H1 (cell line): ENCODE results near the gene ACTA2. TPM values are rescaled to one million over a fixed set of nuclear protein-coding genes. Genes with fewer than 3 reads are reported as not detected.

ENCODE experiments used
- CTCF ChIA-PET: fragments of 300-600 bp; sonication (Branson Sonifier 250); formaldehyde crosslinking; loops from one replicate; lab custom pipeline; 2021; ENCODE audit not compliant: partially characterized antibody; lab: Charles Lee
- POLR2A ChIA-PET: fragments of 300-600 bp; sonication (Branson Sonifier 250); formaldehyde crosslinking; loops from one replicate; lab custom pipeline; 2021; ENCODE audit warnings: inconsistent platforms; ENCODE audit not compliant: partially characterized antibody; lab: Charles Lee
- DNase-seq, 2 experiments: peaks; one replicate each; pipeline versions ENCODE4 v3.0.0 to v3.0.0-alpha.2; 2010 to 2022; ENCODE audit warnings: low spot score in 2 of 2, low read depth in 1 of 2, mixed read lengths in 1 of 2
- FAIRE-seq: peaks from 2 replicates; lab custom pipeline; 2011; peaks lifted over from hg19 to GRCh38; lab: Jason Lieb, UNC
- H2AFZ ChIP-seq: 2 replicates; pipeline ENCODE4 v1.8.1; 2012; ENCODE audit warnings: low read length, inconsistent platforms
- H2AK5ac ChIP-seq: 2 replicates; pipeline ENCODE4 v1.6.1; 2013; ENCODE audit warnings: low read depth, low read length
- H2BK120ac ChIP-seq: replicated peaks from 2 replicates; pipeline ENCODE3; 2013; ENCODE audit warnings: low read depth, low read length, inconsistent platforms
- H2BK12ac ChIP-seq: 2 replicates; pipeline ENCODE4 v1.6.1; 2013; ENCODE audit warnings: low read depth, low read length
- H2BK15ac ChIP-seq: 2 replicates; pipeline ENCODE4 v1.6.1; 2013; ENCODE audit warnings: low read length
- H2BK20ac ChIP-seq: 2 replicates; pipeline ENCODE4 v1.6.1; 2013; ENCODE audit warnings: low read length
- H2BK5ac ChIP-seq: 2 replicates; pipeline ENCODE4 v1.6.1; 2013; ENCODE audit warnings: low read depth, low read length
- H3K14ac ChIP-seq: 2 replicates; pipeline ENCODE4 v1.6.1; 2013; ENCODE audit warnings: inconsistent platforms; ENCODE audit not compliant: insufficient read length
- H3K18ac ChIP-seq: 2 replicates; pipeline ENCODE4 v1.6.1; 2013; ENCODE audit warnings: low read length; ENCODE audit errors: extremely low read depth
- H3K23ac ChIP-seq: 2 replicates; pipeline ENCODE4 v1.6.1; 2013; ENCODE audit warnings: inconsistent platforms; ENCODE audit not compliant: insufficient read length
- H3K23me2 ChIP-seq: 2 replicates; pipeline ENCODE4 v1.6.1; 2013; ENCODE audit warnings: low read depth, low read length
- H3K27ac ChIP-seq: 2 replicates; pipeline ENCODE4 v1.6.1; 2011; ENCODE audit warnings: low read depth, low read length, inconsistent platforms
- H3K27me3 ChIP-seq, 4 experiments: replicated peaks in 1 of 4; 1 replicate in 1 of 4; 2 replicates in 3 of 4; pipeline versions ENCODE4 v1.6.1 to v1.8.1; 2011 to 2013; ENCODE audit warnings: low read length in 3 of 4, mild to moderate bottlenecking in 3 of 4, inconsistent platforms in 2 of 4, mixed read lengths in 2 of 4, moderate library complexity in 1 of 4; ENCODE audit not compliant: control insufficient read depth in 3 of 4, insufficient read depth in 3 of 4; ENCODE audit errors: extremely low read depth in 1 of 4
- H3K36me3 ChIP-seq, 4 experiments: 2 replicates each; pipeline versions ENCODE4 v1.6.1 to v1.8.1; 2011 to 2013; ENCODE audit warnings: mild to moderate bottlenecking in 4 of 4, low read length in 3 of 4, moderate library complexity in 2 of 4, control low read depth in 1 of 4, inconsistent platforms in 1 of 4; ENCODE audit not compliant: insufficient read depth in 4 of 4, control insufficient read depth in 2 of 4
- H3K4ac ChIP-seq: replicated peaks from 2 replicates; pipeline ENCODE3; 2013; ENCODE audit warnings: low read length, low read depth, mixed read lengths, inconsistent platforms; ENCODE audit not compliant: insufficient read length
- H3K4me1 ChIP-seq, 4 experiments: replicated peaks in 1 of 4; 1 replicate in 1 of 4; 2 replicates in 3 of 4; pipeline versions ENCODE4 v1.6.1 to v1.8.1; 2011 to 2013; ENCODE audit warnings: low read length in 3 of 4, inconsistent platforms in 2 of 4, mixed read lengths in 1 of 4; ENCODE audit not compliant: insufficient read depth in 4 of 4, control insufficient read depth in 3 of 4
- H3K4me2 ChIP-seq, 2 experiments: 2 replicates each; pipeline versions ENCODE4 v1.6.1 to v1.8.1; 2011 to 2013; ENCODE audit warnings: low read depth in 2 of 2, low read length in 2 of 2, control low read depth in 1 of 2, inconsistent platforms in 1 of 2, mild to moderate bottlenecking in 1 of 2; ENCODE audit not compliant: insufficient read depth in 1 of 2
- H3K4me3 ChIP-seq, 4 experiments: fragments of 200-600, 300-600 bp in 1 of 4; sonication (generic), shearing (Covaris generic), sonication (Bioruptor Twin) in 1 of 4; 2 replicates each; pipeline versions ENCODE4 v1.5.1 to v1.8.1; 2011 to 2016; ENCODE audit warnings: low read length in 4 of 4, low read depth in 3 of 4, control low read depth in 2 of 4, inconsistent platforms in 2 of 4, mild to moderate bottlenecking in 2 of 4, mixed read lengths in 1 of 4, moderate library complexity in 1 of 4; ENCODE audit not compliant: insufficient read depth in 2 of 4; ENCODE audit errors: extremely low read depth in 1 of 4
- H3K56ac ChIP-seq: replicated peaks from 2 replicates; pipeline ENCODE3; 2013; ENCODE audit warnings: low read depth, mild to moderate bottlenecking, mixed read lengths, low read length, inconsistent platforms; ENCODE audit not compliant: insufficient read length
- H3K79me1 ChIP-seq: 2 replicates; pipeline ENCODE4 v1.6.1; 2013; ENCODE audit warnings: low read depth, low read length, control low read depth
- H3K79me2 ChIP-seq, 2 experiments: 2 replicates each; pipeline versions ENCODE4 v1.6.1 to v1.8.1; 2012 to 2013; ENCODE audit warnings: low read length in 2 of 2, mild to moderate bottlenecking in 2 of 2, inconsistent platforms in 1 of 2; ENCODE audit not compliant: insufficient read depth in 2 of 2, control insufficient read depth in 1 of 2
- H3K9ac ChIP-seq, 4 experiments: replicated peaks in 1 of 4; 1 replicate in 1 of 4; 2 replicates in 3 of 4; pipeline versions ENCODE4 v1.6.1 to v1.8.1; 2011 to 2013; ENCODE audit warnings: low read depth in 3 of 4, low read length in 3 of 4, control low read depth in 2 of 4, mild to moderate bottlenecking in 2 of 4, moderate library complexity in 2 of 4, inconsistent platforms in 1 of 4; ENCODE audit errors: extremely low read depth in 1 of 4
- H3K9me3 ChIP-seq, 2 experiments: 2 replicates each; pipeline versions ENCODE4 v1.6.1 to v1.8.1; 2012 to 2013; ENCODE audit warnings: mild to moderate bottlenecking in 2 of 2, moderate library complexity in 2 of 2, control low read depth in 1 of 2, inconsistent platforms in 1 of 2, low read depth in 1 of 2, low read length in 1 of 2, mixed read lengths in 1 of 2; ENCODE audit not compliant: insufficient read depth in 2 of 2
- H4K20me1 ChIP-seq, 2 experiments: replicated peaks in 1 of 2; 2 replicates each; pipeline versions ENCODE3 to v1.8.1; 2011 to 2013; ENCODE audit warnings: inconsistent platforms in 2 of 2, low read length in 2 of 2, mild to moderate bottlenecking in 1 of 2; ENCODE audit not compliant: insufficient read depth in 2 of 2, control insufficient read depth in 1 of 2
- H4K5ac ChIP-seq: 2 replicates; pipeline ENCODE4 v1.6.1; 2013; ENCODE audit warnings: low read length, low read depth, mixed read lengths, inconsistent platforms; ENCODE audit not compliant: insufficient read length
- H4K8ac ChIP-seq: 2 replicates; pipeline ENCODE4 v1.8.0; 2013; ENCODE audit warnings: mild to moderate bottlenecking, moderate library complexity, low read length, inconsistent platforms; ENCODE audit not compliant: insufficient read depth; ENCODE audit errors: extremely low read depth
- H4K91ac ChIP-seq: replicated peaks from 2 replicates; pipeline ENCODE3; 2013; ENCODE audit warnings: low read length, mixed read lengths, inconsistent platforms; ENCODE audit not compliant: insufficient read length
- BACH1 ChIP-seq: IDR thresholded peaks from 2 replicates; pipeline ENCODE4 v1.6.1; 2012; ENCODE audit warnings: low read length, improper control_type of control experiment
- CREB1 ChIP-seq: IDR thresholded peaks from 2 replicates; pipeline ENCODE4 v1.6.1; 2012; ENCODE audit warnings: inconsistent platforms
- FOSL1 ChIP-seq: IDR thresholded peaks from 2 replicates; pipeline ENCODE4 v1.6.1; 2011; ENCODE audit warnings: mild to moderate bottlenecking, low read depth, low read length, moderate library complexity; ENCODE audit not compliant: insufficient read depth
- JUND ChIP-seq: IDR thresholded peaks from 2 replicates; pipeline ENCODE4 v1.6.1; 2011; ENCODE audit warnings: mild to moderate bottlenecking, improper control_type of control experiment, low read length
- MAFK ChIP-seq: IDR thresholded peaks from 2 replicates; pipeline ENCODE4 v1.6.1; 2012; ENCODE audit warnings: low read depth, mild to moderate bottlenecking, improper control_type of control experiment, low read length
- PHF8 ChIP-seq: fragments of 200-600 bp; sonication (generic); conservative IDR thresholded peaks from 2 replicates; pipeline ENCODE4 v1.7.1; 2012; ENCODE audit warnings: low read depth, mild to moderate bottlenecking, inconsistent platforms, low read length, moderate library complexity
- RFX5 ChIP-seq: IDR thresholded peaks from 2 replicates; pipeline ENCODE4 v1.6.1; 2011; ENCODE audit warnings: low read depth, low read length, improper control_type of control experiment, borderline replicate concordance
- RNF2 ChIP-seq: fragments of 200-900, 300-1000 bp; sonication (generic); IDR thresholded peaks from 2 replicates; pipeline ENCODE4 v1.7.1; 2016; ENCODE audit warnings: borderline replicate concordance, low read depth, mild to moderate bottlenecking, antibody characterized with exemption, low read length; ENCODE audit not compliant: poor library complexity, severe bottlenecking; ENCODE audit errors: missing control alignments
- SIX5 ChIP-seq: IDR thresholded peaks from 2 replicates; pipeline ENCODE4 v1.6.1; 2011; ENCODE audit warnings: mild to moderate bottlenecking, low read depth, low read length
- SP4 ChIP-seq: IDR thresholded peaks from 2 replicates; pipeline ENCODE4 v1.6.1; 2012; ENCODE audit warnings: low read length, inconsistent platforms
- SUZ12 ChIP-seq: fragments of 200-600 bp; sonication (generic); IDR thresholded peaks from 2 replicates; pipeline ENCODE4 v1.6.1; 2012; ENCODE audit warnings: mild to moderate bottlenecking, inconsistent platforms, low read length, moderate library complexity, mixed read lengths
- TEAD4 ChIP-seq: IDR thresholded peaks from 2 replicates; pipeline ENCODE4 v1.6.1; 2012; ENCODE audit warnings: low read depth, low read length, inconsistent platforms, mixed read lengths
- USF2 ChIP-seq: IDR thresholded peaks from 2 replicates; pipeline ENCODE4 v1.6.1; 2011; ENCODE audit warnings: low read length, improper control_type of control experiment
- WGBS, 2 experiments: shearing (Covaris generic) in 1 of 2; methylation state at CpG; one replicate each; pipeline versions ENCODE4 v1.1.6 to v1.1.7; 2013 to 2015; ENCODE audit warnings: low lambda C conversion rate in 2 of 2, mixed read lengths in 2 of 2, inconsistent platforms in 1 of 2, low coverage in 1 of 2, missing lambda C conversion rate in 1 of 2; ENCODE audit not compliant: insufficient replicate concordance in 2 of 2, insufficient coverage in 1 of 2, insufficient read length in 1 of 2; ENCODE audit errors: extremely low coverage in 1 of 2, missing lambda C conversion rate in 1 of 2; 5-methylcytosine and 5-hydroxymethylcytosine counted together
- polyA plus RNA-seq, 7 experiments: library from polyadenylated mRNA; depleted of rRNA in 3 of 7; stranded (reverse) in 5 of 7; unstranded in 2 of 7; fragments of >200 nt in 5 of 7; fragments of 200-250 nt in 2 of 7; gene quantifications; 1 replicate in 5 of 7; 2 replicates in 1 of 7; 4 replicates in 1 of 7; pipeline versions ENCODE4 v1.2.1 to v1.2.3, GENCODE V29; 2011 to 2013; ENCODE audit warnings: missing spikeins in 2 of 7, mixed read lengths in 2 of 7
- total RNA-seq: library from RNA; stranded (reverse); fragmentation: NEBNext Ultra II Directional; extraction: Animal tissue kit (Norgen Biotek cat#: 25700); gene quantifications from 2 replicates; pipeline ENCODE4 v1.2.1, GENCODE V29; 2021

The ACTA2 gene
- total and polyA plus RNA-seq, 2 of the 8 experiments (the other 6 are each of a cell fraction or from before 2014, with no cell fraction given): 3.5 to 8.9 TPM

- H2BK5ac ChIP-seq: no peak overlapping the region
- 62% methylated on average over 2 of the region's 2 CpGs; no CpG with 5 or more reads in 1 of the 2 experiments for WGBS, 2 experiments
- CTCF ChIA-PET: interaction anchor here (0.6 to 6.0 kb wide), 29 partner anchors 9 to 464 kb away, joined by 3 to 103 read pairs (median 4); no protein-coding TSS in a partner anchor
- no peak overlapping the region for H3K23ac ChIP-seq
- H2BK15ac ChIP-seq: no peak overlapping the region
- no peak overlapping the region for H3K56ac ChIP-seq
- H4K5ac ChIP-seq: no peak overlapping the region
- no peak overlapping the region for H2BK20ac ChIP-seq
- peaks cover 0 to 13% (median 7%) of the 10 kb centered on the region in 4 experiments; a peak in 6 of 7 replicates for H3K27me3 ChIP-seq
- no peaks in the 10 kb centered on the region for H3K9me3 ChIP-seq
- H3K36me3 ChIP-seq: no peaks in the 10 kb centered on the region
- no peak overlapping the region for H3K4me3 ChIP-seq
- H3K4ac ChIP-seq: no peak overlapping the region
- no peaks in the 10 kb centered on the region for H3K79me1 ChIP-seq
- H4K8ac ChIP-seq: no peak overlapping the region
- POLR2A ChIA-PET: no interaction called here
- no peak overlapping the region for H3K27ac ChIP-seq
- H3K23me2 ChIP-seq: peaks cover 7% of the 10 kb centered on the region; the same call in 1 of the 2 replicates
- FAIRE-seq: no peak
- no peak for DNase-seq
- no peak overlapping the region for H2AFZ ChIP-seq
- no peak overlapping the region for H2BK120ac ChIP-seq
- no peak overlapping the region for H3K18ac ChIP-seq
- H3K14ac ChIP-seq: no peak overlapping the region
- H2AK5ac ChIP-seq: no peak overlapping the region
- H3K79me2 ChIP-seq: no peaks in the 10 kb centered on the region
- H3K4me2 ChIP-seq: no peak overlapping the region
- H4K20me1 ChIP-seq: no peaks in the 10 kb centered on the region
- H2BK12ac ChIP-seq: no peak overlapping the region
- H3K9ac ChIP-seq: no peak overlapping the region
- peaks cover 0 to 7% (median 3%) of the 10 kb centered on the region in 4 experiments; a peak in 3 of 7 replicates for H3K4me1 ChIP-seq
- H4K91ac ChIP-seq: no peak overlapping the region
- TF ChIP-seq FOSL1: no peak
- TF ChIP-seq MAFK: no peak
- TF ChIP-seq CREB1: no peak
- TF ChIP-seq TEAD4: no peak
- no peak for TF ChIP-seq RNF2
- TF ChIP-seq BACH1: no peak
- no peak for TF ChIP-seq USF2
- no peak for TF ChIP-seq PHF8
- TF ChIP-seq JUND: no peak
- TF ChIP-seq SIX5: no peak
- TF ChIP-seq RFX5: no peak
- no peak for TF ChIP-seq SP4
- no peak for TF ChIP-seq SUZ12
Measured at GRCh38 chr10:88987840-88988239, 35.3 kb upstream of the ACTA2 start.
